MCF 10A (cell line): ENCODE results near the gene DDN. TPM values are rescaled to one million over a fixed set of nuclear protein-coding genes. Genes with fewer than 3 reads are reported as not detected.

Experiments
- BruUV-seq: library from RNA; stranded (reverse); fragments of 400-500 nt; replicated peaks from 2 replicates; lab custom pipeline; 2021; lab: Mats Ljungman, UMichigan
- CTCF ChIA-PET: fragments of 300-600 bp; sonication (Branson Sonifier 250); formaldehyde crosslinking; extraction: SDS; loops from one replicate; lab custom pipeline; 2021; ENCODE audit warnings: antibody characterized with exemption, inconsistent platforms; lab: Yijun Ruan, JAX
- POLR2A ChIA-PET: fragments of 300-600, 350-650 bp; sonication (Branson Sonifier 250); formaldehyde crosslinking; extraction: SDS; loops from one replicate; lab custom pipeline; 2020; ENCODE audit warnings: antibody characterized with exemption, inconsistent platforms; lab: Yijun Ruan, JAX
- DNase-seq: peaks from one replicate; pipeline ENCODE4 v3.0.0-alpha.2; 2018; ENCODE audit not compliant: unreplicated experiment
- H3K27ac Mint-ChIP-seq: one replicate; pipeline ENCODE4 v1.8.0; 2022; ENCODE audit warnings: mild to moderate bottlenecking, low read depth, mixed read lengths; ENCODE audit not compliant: unreplicated experiment
- H3K27me3 Mint-ChIP-seq: one replicate; pipeline ENCODE4 v1.8.0; 2022; ENCODE audit warnings: mixed read lengths; ENCODE audit not compliant: insufficient read depth, unreplicated experiment
- H3K36me3 Mint-ChIP-seq: one replicate; pipeline ENCODE4 v1.8.0; 2022; ENCODE audit warnings: mild to moderate bottlenecking, moderate library complexity, mixed read lengths; ENCODE audit not compliant: insufficient read depth, unreplicated experiment
- H3K4me1 Mint-ChIP-seq: one replicate; pipeline ENCODE4 v1.8.0; 2022; ENCODE audit warnings: mixed read lengths; ENCODE audit not compliant: insufficient read depth, unreplicated experiment
- H3K4me3 Mint-ChIP-seq: one replicate; pipeline ENCODE4 v1.8.0; 2022; ENCODE audit warnings: mild to moderate bottlenecking, moderate library complexity, mixed read lengths; ENCODE audit not compliant: unreplicated experiment
- H3K9me3 Mint-ChIP-seq: one replicate; pipeline ENCODE4 v1.8.0; 2022; ENCODE audit warnings: mixed read lengths; ENCODE audit not compliant: unreplicated experiment
- CTCF ChIP-seq: fragments of 200-600 bp; IDR thresholded peaks from one replicate; pipeline ENCODE4 v1.8.0; 2022; ENCODE audit warnings: antibody characterized with exemption, mild to moderate bottlenecking; ENCODE audit not compliant: unreplicated experiment
- intact Hi-C: fragments of 100-400 bp; cut with micrococcal nuclease; formaldehyde crosslinking; loops from 2 replicates; pipeline ENCODE4 v1.14.1; 2022
- total RNA-seq: library from RNA; stranded (reverse); gene quantifications from 2 replicates; pipeline ENCODE4 v1.2.3, GENCODE V29; 2022

DDN gene
- total RNA-seq, 1 experiment from 2014 or later: 0.28 TPM

GRCh38 chr12:49038291-49038955 is 39.2 kb upstream of the DDN start:
- intact Hi-C loops: no loop called here
- TF ChIP-seq CTCF: no peak
- POLR2A ChIA-PET: interaction anchor here (0.6 to 1.4 kb wide), 2 partner anchors 16 to 21 kb away, joined by 3 to 5 read pairs; no protein-coding TSS in a partner anchor
- Mint-ChIP-seq H3K36me3 (peaks cover 64% of the 10 kb centered on the region), H3K27me3 (no peaks in the 10 kb centered on the region), H3K4me3 (no peak overlapping the region), H3K9me3 (no peaks in the 10 kb centered on the region), H3K4me1 (no peaks in the 10 kb centered on the region), H3K27ac (no peak overlapping the region)
- no TSS peak for BruUV-seq
- DNase-seq: no peak
- CTCF ChIA-PET: interaction anchor here (0.5 to 0.6 kb wide), 3 partner anchors 303 to 623 kb away, joined by 3 read pairs; no protein-coding TSS in a partner anchor

GRCh38 chr12:49037947-49038237 is 38.7 kb upstream of the DDN start:
- Mint-ChIP-seq H3K27me3 (no peaks in the 10 kb centered on the region), H3K9me3 (no peaks in the 10 kb centered on the region), H3K4me3 (no peak overlapping the region), H3K4me1 (no peaks in the 10 kb centered on the region), H3K36me3 (peaks cover 61% of the 10 kb centered on the region), H3K27ac (no peak overlapping the region)
- CTCF ChIA-PET: interaction anchor here (0.5 to 0.6 kb wide), 2 partner anchors 57 to 623 kb away, joined by 3 read pairs; partner anchors contain the start of gene DHH
- no peak for TF ChIP-seq CTCF
- POLR2A ChIA-PET: interaction anchor here (1.4 kb wide), 1 partner anchor 21 kb away, joined by 5 read pairs; no protein-coding TSS in a partner anchor
- DNase-seq: no peak
- TSS peak; percentile 6 for BruUV-seq
- intact Hi-C loops: no loop called here

GRCh38 chr12:49037111-49037946 is 38.2 kb upstream of the DDN start:
- H3K27ac Mint-ChIP-seq: no peak overlapping the region
- TF ChIP-seq CTCF: no peak
- CTCF ChIA-PET: interaction anchor here (0.5 to 2.4 kb wide), 6 partner anchors 9 to 624 kb away, joined by 3 to 8 read pairs (median 3); partner anchors contain the start of gene DHH

GRCh38 chr12:49036029-49036428 is 36.9 kb upstream of the DDN start:
- BruUV-seq: no TSS peak
- ChIA-PET CTCF (interaction anchor here (0.9 to 2.4 kb wide), 4 partner anchors 9 to 52 kb away, joined by 3 to 8 read pairs (median 4); partner anchors contain the start of gene PRKAG1), POLR2A (no interaction called here)
- peak overlapping the region; percentile 46 for H3K27ac Mint-ChIP-seq
- no peaks in the 10 kb centered on the region for H3K9me3 Mint-ChIP-seq
- no peaks in the 10 kb centered on the region for H3K27me3 Mint-ChIP-seq
- peaks cover 60% of the 10 kb centered on the region for H3K36me3 Mint-ChIP-seq
- DNase-seq: no peak
- no peaks in the 10 kb centered on the region for H3K4me1 Mint-ChIP-seq
- intact Hi-C loops: no loop called here
- no peak for TF ChIP-seq CTCF
- H3K4me3 Mint-ChIP-seq: no peak overlapping the region

More at GRCh38 chr12:49037111-49037946, 38.2 kb upstream of the DDN start:
- H3K9me3 Mint-ChIP-seq: no peaks in the 10 kb centered on the region
- no TSS peak for BruUV-seq
- DNase-seq: no peak
- no peaks in the 10 kb centered on the region for H3K27me3 Mint-ChIP-seq
- peaks cover 64% of the 10 kb centered on the region for H3K36me3 Mint-ChIP-seq
- POLR2A ChIA-PET: interaction anchor here (0.6 to 1.4 kb wide), 2 partner anchors 15 to 22 kb away, joined by 3 to 5 read pairs; no protein-coding TSS in a partner anchor
- H3K4me1 Mint-ChIP-seq: no peaks in the 10 kb centered on the region
- H3K4me3 Mint-ChIP-seq: no peak overlapping the region
- intact Hi-C loops: no loop called here
